HG03196 (cell line): ENCODE data around the gene PIK3R2.
"Not testable (repeated sequence)": the region's sequence is repeated elsewhere in the genome, so short reads cannot be mapped to it uniquely, and the experiment has no call there.

Experiments
- ATAC-seq: cut with Tn5 transposase; IDR thresholded peaks from one replicate; pipeline ENCODE4 v1.9.1; 2021; ENCODE audit not compliant: unreplicated experiment

PIK3R2 gene

DNA sequence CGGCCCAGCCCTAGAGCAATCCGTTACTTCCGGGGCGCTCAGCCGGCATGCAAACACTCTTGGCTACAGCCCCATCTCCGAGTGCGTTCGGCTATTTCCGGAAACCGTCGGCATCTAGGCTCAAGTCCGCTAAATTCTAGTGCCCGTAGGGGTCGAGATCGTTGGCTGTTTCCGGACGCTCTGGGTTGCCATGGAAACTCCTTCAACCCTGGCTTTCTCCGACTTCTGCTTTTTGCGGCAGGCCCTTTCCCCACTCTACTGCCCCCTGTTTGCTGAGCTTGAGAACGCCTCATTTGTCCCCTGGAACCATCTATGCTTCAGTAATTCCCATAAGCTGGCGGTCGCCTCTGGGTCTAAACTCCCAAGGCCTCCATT lies 534 bp upstream of the PIK3R2 start:
- peak; percentile 54 for ATAC-seq

DNA sequence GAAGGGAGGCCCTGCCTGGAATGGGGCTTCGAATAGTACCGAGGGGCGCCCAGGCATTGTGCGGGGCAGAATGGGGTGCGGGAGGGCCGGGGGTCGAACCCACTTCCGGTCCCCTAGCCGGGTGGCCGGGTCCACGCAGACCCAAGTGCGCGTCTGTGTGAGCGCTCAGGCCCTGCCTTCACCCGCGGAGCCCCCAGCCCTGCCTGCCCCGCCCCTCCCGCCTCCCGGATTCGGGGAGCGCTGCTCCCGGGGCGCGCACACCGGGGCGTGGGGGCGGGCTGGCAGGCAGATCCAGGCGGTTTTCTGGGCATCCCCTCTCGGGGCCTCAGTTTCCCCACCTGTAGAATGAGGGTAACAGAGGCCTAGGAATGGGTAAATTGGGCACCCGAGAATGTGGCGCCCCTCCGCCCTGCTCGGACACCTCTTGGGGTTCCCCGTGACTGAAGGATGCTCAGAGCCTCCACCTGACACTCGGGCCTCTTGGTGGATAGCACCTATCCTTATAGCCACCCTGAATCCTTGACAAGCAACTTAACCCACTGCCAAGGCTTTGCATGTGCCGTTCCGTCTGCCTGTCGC lies 682 bp downstream of the PIK3R2 start:
- no peak for ATAC-seq

DNA sequence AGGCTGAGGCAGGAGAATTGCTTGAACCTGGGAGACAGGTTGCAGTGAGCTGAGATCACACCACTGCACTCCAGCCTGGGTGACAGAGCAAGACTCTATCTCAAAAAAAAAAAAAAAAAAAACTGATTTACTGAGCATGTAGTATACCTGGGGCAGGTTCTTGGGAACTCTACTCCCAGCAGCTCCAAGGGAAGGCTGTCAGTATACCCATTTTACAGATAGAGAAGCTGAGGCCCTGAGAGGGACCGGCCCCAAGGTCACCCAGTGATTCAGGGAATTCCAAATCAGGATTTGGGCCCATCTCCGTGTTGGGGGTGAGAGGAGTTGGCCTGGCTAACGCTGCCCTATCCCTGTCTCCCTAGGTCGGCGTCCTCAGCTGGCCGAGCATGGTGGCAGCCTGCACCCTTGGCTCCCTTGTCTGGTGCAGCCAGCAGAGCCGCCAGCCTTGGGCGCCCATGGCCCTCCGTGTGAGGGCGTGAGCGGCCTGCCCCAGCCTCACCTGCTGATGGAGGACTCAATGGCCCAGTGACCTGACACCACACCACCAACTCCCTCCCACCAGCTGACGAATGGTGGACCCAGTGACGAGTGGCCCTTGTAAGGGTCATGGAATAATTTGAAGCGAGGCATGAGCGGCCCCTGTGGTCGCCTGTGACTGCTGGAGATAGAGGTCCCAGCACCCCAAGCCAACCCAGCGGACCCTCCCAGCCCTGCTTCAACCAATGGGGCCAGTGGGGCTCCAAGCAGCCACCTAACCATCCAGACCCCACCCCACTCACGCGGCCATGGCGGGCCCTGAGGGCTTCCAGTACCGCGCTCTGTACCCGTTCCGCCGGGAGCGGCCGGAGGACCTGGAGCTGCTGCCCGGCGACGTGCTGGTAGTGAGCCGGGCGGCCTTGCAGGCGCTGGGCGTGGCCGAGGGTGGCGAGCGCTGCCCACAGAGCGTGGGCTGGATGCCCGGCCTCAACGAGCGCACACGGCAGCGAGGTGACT lies 2.4 kb downstream of the PIK3R2 start:
- ATAC-seq, result no peak

DNA sequence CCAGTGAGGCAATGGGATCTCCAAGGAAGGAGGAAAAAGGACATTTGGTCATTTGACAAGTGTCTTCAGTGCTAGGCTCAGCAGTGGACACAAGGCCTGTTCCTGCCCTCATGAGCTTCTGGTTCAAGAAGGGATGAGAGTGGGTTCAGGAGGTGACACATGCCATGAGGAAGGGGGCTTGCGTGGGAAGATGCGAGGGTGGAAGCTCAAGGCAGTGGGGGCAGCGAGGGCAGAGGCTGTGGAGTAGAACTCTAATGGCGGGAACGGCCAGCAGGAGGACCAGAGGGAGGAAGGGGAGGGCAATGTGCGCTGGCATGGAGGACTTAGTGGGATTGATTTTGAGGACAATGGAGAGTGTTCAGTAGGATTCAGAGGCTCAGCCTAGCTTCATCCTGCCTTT lies 3.3 kb downstream of the PIK3R2 start:
- ATAC-seq, result no peak

DNA sequence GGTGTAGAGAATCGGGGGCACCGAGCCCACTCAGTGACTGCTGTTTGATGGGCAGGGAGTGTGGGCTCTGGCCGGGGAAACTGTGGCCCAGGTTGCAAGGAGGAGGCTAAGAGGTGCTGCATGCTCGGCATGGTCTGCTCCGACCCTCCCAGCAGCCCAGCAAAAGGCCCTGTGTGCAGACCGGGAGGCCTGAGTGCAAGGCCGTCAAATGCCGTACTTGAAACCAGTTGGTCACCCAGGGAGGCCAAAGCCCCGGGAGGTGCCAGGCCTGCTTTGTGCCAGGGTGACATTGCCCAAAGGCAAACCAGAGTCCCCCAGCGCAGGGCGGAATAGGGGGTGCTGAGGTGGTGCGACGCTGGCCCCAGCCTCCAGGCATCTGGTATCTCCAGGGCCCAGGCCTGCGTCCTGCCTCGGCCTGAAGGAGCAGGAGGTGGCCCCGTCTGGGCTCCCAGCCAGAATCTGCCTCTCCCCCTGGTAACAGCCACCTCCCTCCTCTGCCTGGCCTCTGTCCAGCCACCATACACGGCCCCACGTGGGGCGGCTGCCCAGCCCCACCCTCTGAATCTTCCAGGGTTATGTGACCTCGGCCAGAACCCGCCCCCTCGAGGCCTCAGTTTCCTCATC lies 4.0 kb downstream of the PIK3R2 start:
- no peak for ATAC-seq

DNA sequence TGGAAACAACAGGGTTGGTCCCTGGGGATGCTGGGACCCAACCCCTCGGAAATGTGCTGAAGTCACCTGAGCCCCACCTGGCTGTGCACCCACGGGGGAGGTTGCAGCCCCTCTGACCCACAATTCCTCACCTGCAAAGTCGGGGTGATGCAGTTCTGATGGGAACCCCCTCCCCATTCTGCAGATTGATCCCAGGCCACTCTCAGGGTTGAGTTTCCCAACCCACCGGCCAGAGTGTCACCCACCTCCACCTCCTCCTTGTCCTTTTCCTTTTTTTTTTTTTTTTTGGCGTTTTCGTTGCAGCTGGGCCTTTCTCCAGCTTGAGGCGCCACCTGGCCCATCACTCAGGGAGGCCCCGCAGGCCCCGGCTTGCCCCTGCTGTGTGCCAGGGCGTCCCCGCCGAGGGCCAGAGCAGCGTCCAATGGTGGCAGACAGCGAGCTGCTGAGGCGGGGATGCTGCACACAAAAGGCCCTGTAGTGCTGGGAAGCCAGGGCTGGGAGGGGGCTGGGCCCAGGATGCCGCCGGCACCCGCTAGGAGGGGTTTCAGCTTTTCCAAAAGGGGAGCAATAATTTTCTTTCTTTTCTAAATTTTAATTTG lies 4.6 kb downstream of the PIK3R2 start:
- ATAC-seq, result no peak

DNA sequence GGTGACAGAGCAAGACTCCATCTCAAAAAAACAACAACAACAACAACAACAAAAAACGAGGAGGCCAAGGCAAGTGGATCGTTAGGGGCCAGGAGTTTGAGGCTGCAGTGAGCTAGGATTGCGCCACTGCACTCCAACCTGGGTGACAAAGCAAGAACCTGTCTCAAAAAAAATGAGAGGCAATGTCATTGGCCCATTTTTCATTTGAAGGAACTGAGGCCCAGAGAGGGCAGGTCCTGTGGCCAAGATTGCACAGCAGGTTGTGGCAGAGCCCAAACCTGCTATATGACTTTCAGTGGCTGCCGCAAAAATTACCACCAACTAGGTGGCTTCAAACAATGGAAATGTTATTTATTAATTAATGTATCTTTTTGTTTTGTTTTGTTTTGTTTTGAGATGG lies 5.5 kb downstream of the PIK3R2 start:
- ATAC-seq, result no peak

DNA sequence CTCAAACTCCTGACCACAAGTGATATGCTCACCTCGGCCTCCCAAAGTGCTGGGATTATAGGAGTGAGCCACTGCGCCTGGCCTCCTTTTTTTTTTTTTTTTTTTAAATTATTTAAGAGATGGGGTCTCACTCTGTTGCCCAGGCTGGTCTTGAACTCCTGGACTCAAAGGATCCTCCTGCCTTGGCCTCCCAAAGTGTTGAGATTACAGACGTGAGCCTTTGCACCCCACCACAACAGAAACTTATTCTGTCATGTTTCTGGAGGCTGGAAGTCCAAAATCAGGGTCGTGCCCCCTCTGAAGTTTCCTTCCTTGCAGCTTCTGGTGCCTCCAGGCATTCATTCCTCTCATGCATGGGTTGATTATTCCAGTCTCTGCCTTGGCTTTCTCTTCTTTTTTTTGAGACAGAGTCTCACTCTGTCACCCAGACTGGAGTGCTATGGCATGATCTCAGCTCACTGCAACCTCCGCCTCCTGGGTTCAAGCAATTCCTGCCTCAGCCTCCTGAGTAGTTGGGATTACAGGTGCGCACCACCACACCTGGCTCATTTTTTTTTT lies 6.2 kb downstream of the PIK3R2 start:
- ATAC-seq, result not testable (repeated sequence)

DNA sequence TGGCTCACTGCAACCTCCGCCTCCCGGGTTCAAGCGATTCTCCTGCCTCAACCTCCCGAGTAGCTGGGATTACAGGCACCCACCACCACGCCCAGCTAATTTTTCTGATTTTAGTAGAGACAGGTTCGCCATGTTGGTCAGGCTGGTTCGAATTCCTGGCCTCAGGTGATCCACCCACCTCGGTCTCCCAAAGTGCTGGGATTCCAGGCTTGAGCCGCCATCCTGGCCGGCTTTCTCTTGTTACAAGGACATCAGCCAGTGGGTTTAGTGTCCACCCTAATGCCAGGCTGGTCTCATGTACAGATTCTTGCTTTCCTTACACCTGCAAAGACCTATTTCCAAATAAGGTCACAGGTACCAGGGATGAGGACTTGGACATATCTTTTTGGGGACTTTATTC lies 6.8 kb downstream of the PIK3R2 start:
- no peak for ATAC-seq

DNA sequence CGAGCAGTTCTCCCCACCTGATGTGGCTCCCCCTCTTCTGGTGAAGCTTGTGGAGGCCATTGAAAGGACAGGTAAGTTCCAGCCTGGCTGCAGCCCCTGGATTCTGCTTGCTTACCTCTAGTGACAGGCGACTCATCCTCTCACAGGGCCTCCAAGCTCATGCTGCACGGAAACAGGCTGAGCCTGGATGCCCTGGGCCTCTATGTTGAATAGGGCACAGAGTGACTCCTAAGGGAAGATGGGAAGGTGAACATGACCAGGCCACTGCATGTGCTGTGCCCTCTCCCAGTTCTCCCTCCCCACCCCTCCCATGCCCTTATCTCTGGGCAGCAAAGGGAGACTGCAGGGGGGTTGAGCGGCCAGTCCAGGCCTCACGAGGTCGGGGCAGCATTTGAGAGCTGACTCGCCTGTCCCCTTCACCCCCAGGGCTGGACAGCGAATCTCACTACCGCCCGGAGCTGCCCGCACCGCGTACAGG lies 7.6 kb downstream of the PIK3R2 start:
- no peak for ATAC-seq

DNA sequence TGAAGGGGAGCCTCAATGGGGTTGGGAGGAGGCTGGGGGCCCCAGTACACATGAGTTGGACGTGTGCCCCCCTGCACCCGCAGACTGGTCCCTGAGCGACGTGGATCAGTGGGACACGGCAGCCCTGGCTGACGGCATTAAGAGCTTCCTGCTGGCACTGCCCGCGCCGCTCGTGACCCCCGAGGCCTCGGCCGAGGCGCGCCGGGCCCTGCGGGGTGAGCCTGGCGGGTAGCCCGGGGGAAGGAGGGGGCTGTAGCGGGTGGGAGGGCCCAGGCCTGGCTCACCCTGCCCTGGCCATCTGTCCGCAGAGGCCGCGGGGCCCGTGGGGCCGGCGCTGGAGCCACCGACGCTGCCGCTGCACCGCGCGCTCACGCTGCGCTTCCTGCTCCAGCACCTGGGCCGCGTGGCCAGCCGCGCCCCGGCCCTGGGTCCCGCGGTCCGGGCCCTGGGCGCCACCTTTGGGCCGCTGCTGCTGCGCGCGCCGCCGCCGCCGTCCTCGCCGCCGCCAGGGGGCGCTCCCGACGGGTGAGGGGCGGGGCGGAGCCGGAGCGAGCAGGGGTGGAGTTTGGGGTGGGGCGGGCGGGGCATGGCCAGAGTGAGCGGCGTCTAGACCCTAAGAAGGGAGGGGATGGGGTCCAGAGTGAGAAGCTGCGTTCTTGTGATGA lies 8.1 kb downstream of the PIK3R2 start:
- peak; percentile 60 for ATAC-seq

DNA sequence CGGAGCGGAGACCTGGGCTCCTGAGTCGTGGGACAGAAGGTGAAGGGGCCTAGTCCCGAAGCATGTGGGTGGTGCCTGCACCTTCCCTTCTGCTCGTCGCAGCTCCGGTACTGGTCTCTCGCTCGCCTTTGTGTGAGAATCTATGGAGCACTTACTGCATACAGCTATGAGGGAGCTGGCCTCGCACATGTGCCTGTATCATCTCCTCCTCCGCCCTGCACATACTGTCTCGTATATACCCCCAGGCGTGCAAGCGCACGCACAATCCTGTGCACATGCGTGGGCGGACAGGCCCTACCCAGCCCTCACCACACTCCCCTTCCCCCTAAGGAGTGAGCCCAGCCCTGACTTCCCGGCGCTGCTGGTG lies 8.7 kb downstream of the PIK3R2 start:
- ATAC-seq, result no peak

DNA sequence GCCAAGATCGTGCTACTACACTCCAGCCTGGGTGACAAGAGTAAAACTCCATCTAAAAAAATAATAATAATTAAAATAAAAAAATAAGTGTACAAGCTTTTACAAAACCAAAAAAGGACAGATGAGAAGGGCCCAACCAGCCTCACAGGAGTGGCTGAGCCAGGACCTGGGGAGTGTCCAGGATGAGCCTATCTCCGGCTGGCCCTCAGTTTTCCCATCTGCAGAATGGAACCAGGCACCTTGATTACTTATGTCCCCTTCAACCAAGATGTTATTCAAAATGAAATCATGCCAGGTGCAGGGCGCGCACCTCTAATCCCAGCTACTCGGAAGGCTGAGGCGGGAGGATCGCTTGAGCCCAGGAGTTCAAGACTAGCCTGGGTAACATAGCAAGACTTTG lies 11.1 kb downstream of the PIK3R2 start:
- no peak for ATAC-seq

DNA sequence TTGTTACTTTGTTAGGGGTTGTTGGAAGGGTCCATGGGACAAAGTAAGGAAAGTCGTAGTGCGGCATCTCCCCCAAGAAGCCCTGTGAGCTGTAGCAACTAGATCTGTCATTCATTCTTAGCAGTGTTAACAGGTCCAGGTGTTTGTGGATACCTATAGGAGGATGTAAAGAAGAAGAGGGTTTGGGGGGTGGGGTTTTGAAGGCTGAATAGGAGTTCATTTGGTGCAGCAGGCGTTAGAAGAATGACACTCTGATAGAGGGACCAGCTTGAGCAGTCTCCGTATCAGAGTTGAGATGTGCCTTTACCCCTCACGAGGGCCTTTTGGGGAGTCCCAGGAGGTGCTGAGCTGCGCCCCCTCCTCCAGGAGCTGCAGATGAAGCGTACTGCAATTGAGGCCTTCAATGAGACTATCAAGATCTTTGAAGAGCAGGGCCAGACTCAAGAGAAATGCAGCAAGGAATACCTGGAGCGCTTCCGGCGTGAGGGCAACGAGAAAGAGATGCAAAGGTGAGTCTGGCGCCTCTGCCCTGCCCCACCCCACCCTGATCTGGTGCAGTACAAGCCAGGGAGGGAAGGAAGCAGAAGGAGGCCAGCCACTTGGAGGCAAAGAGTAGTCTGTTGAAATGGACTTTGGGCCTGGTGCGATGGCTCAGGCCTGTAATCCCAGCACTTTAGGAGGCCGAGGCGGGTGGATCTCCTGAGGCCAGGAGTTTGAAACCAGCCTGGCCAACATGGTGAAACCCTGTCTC lies 13.0 kb downstream of the PIK3R2 start:
- no peak for ATAC-seq

DNA sequence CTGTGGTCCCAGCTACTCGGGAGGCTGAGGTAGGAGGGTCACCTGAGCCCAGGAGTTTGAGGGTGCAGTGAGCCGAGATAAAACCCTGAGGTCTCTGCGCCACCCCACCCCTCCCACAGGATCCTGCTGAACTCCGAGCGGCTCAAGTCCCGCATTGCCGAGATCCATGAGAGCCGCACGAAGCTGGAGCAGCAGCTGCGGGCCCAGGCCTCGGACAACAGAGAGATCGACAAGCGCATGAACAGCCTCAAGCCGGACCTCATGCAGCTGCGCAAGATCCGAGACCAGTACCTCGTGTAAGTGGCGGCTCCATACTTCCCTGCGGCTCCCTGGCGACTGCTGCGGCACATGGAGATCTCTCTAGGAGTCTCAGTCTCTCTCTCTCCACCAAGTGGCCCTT lies 14.0 kb downstream of the PIK3R2 start:
- no peak for ATAC-seq

DNA sequence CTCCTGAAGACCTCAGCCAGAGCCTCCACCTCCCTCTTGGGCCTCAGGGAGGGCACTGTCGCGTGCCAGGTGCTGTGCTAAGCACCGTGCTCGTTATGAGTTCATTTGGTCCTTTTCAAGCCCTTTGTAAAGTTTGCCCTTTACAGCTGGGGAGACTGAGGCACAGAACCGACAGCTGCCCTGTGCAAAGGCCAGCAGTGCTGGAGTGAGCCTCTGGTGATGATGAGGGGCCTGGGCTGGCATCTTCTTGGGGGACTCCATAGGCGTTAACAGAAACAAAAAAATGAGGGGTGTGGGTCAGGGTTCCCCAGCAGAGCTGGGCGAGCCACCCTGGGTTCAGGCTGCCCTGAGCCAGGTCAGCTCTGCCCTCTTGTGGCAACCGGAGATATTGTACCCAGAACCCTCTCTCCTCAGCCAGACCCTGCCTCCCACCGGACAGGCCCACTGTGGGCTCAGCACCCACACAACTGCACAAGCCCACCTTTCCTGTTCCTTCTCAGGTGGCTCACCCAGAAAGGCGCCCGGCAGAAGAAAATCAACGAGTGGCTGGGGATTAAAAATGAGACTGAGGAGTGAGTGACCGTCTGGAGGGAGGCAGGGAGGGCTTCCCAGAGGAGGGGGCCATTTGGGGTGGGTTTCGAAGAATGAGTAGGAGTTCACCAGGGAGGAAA lies 15.1 kb downstream of the PIK3R2 start:
- ATAC-seq, result no peak

DNA sequence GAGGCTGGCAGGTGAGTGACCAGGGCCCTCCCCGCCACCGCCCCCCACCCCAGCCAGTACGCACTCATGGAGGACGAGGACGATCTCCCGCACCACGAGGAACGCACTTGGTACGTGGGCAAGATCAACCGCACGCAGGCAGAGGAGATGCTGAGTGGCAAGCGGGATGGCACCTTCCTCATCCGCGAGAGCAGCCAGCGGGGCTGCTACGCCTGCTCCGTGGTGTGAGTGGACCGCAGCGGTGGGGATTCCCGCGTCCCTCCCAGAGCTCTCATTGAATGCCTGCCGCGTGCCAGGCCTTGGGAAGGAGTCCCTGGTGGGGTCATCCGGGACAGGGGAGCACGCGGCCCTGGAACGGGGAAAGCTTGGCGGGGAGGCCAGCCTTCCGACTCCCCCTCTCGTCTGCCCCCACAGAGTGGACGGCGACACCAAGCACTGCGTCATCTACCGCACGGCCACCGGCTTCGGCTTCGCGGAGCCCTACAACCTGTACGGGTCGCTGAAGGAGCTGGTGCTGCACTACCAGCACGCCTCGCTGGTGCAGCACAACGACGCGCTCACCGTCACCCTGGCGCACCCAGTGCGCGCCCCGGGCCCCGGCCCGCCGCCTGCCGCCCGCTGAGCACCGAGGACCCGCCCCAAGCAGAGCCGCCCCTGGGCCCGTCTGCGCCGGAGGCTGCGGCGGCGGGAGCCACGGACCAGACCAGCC lies 15.9 kb downstream of the PIK3R2 start:
- ATAC-seq, result no peak

DNA sequence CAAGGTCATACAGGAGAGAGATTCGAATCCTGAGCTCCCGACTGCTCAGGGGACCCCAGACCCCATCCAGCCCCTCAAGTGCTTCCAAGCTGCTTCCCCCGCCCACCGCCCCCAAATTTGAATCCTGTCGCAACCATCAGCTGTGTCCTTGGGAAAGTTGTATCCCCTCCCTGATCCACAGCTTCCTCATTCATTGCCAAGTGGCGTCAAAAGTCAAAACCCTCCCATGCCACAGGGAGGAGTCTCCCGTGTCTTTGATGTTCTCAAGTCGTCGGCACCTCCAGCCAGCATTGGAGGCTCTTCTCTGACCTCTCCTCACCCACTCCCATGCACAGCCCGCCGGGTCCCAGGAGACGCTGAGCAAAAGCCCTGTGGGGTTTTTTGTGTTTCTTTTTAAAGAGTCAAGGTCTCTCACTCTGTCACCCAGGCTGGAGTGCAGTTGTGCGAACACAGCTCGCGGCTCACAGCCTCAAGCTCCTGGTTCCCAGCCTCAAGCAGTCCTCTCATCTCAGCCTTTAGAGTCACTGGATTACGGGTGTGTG lies 17.8 kb downstream of the PIK3R2 start:
- ATAC-seq, result peak; percentile 22
